Astrocyte of the spinal cord (primary cell): ENCODE measurements around the gene PTPRN2.

Source experiments
- DNase-seq: peaks from one replicate; pipeline ENCODE4 v3.0.0; 2011; ENCODE audit warnings: low read depth, low spot score
- H3K4me3 ChIP-seq: 2 replicates; pipeline ENCODE4 v1.5.1; 2011; ENCODE audit warnings: low read depth, mild to moderate bottlenecking, low read length, moderate library complexity
- CTCF ChIP-seq: IDR thresholded peaks from 2 replicates; pipeline ENCODE4 v1.5.1; 2012; ENCODE audit warnings: low read depth, mild to moderate bottlenecking, low read length, inconsistent platforms
- in situ Hi-C: cut with HindIII; loops from 2 replicates; pipeline ENCODE4 v1.10.0; 2017; ENCODE audit warnings: low sequenced_read_pairs

PTPRN2 gene

GRCh38 chr7:158563911-158564662 lies 23.5 kb downstream of the PTPRN2 start:
- in situ Hi-C loops: no loop called here

GRCh38 chr7:158563051-158563450 lies 24.6 kb downstream of the PTPRN2 start:
- in situ Hi-C loops: no loop called here
- no peak for DNase-seq
- TF ChIP-seq CTCF: no peak
- no peak overlapping the region for H3K4me3 ChIP-seq

More at GRCh38 chr7:158563911-158564662, 23.5 kb downstream of the PTPRN2 start:
- H3K4me3 ChIP-seq: no peak overlapping the region
- DNase-seq: no peak
- no peak for TF ChIP-seq CTCF

- TF ChIP-seq CTCF: no peak
- in situ Hi-C loops: no loop called here
- DNase-seq: no peak
- no peak overlapping the region for H3K4me3 ChIP-seq
Measured at GRCh38 chr7:158562517-158562916, 25.1 kb downstream of the PTPRN2 start.

GRCh38 chr7:158561659-158562058 lies 26.0 kb downstream of the PTPRN2 start:
- in situ Hi-C loops: no loop called here
- TF ChIP-seq CTCF: no peak
- DNase-seq: no peak
- no peak overlapping the region for H3K4me3 ChIP-seq

GRCh38 chr7:158560386-158560785 lies 27.2 kb downstream of the PTPRN2 start:
- no peak for DNase-seq
- in situ Hi-C loops: no loop called here
- TF ChIP-seq CTCF: no peak
- no peak overlapping the region for H3K4me3 ChIP-seq

- DNase-seq: no peak
- in situ Hi-C loops: no loop called here
- no peak for TF ChIP-seq CTCF
- H3K4me3 ChIP-seq: no peak overlapping the region
Measured at GRCh38 chr7:158559356-158559755, 28.3 kb downstream of the PTPRN2 start.
